Coronary artery (tissue), 2 donors: Measurements from ENCODE around the gene AP1G2.

Source experiments
- DNase-seq: peaks from one replicate; pipeline ENCODE4 v3.0.0-alpha.2; 2017; ENCODE audit warnings: low spot score
- H3K27ac ChIP-seq, 2 donors: fragments of 200-600 bp; sonication (generic); one replicate each; pipeline ENCODE4 v1.5.1; 2016 to 2019
- H3K4me3 ChIP-seq: fragments of 200-600 bp; sonication (generic); 2 replicates; pipeline ENCODE4 v1.5.1; 2016; ENCODE audit warnings: mild to moderate bottlenecking, moderate library complexity
- CTCF ChIP-seq: fragments of 200-600 bp; sonication (generic); IDR thresholded peaks from one replicate; pipeline ENCODE4 v1.5.1; 2019; ENCODE audit warnings: antibody characterized with exemption

AP1G2 gene

GRCh38 chr14:23567186-23568020 is at the start of gene AP1G2:
Gene AP1G2, minus strand, starts transcription at chr14:23567791. Its CDS starts 477 bp downstream, at chr14:23567314.
- peak within 1 kb of the TSS; percentile 78 for H3K4me3 ChIP-seq
- no peak for DNase-seq
- H3K27ac ChIP-seq = peak within 1 kb of the TSS; percentile 38 to 39
- TF ChIP-seq CTCF = no peak

GRCh38 chr14:23615856-23616255 is 48.3 kb upstream of the AP1G2 start:
- Histone ChIP-seq H3K27ac (no peak overlapping the region), H3K4me3 (no peak overlapping the region)
- DNase-seq = no peak
- no peak for TF ChIP-seq CTCF

GRCh38 chr14:23614395-23614828 is 46.8 kb upstream of the AP1G2 start:
- Histone ChIP-seq H3K27ac (no peak overlapping the region), H3K4me3 (no peak overlapping the region)
- no peak for TF ChIP-seq CTCF
- no peak for DNase-seq

GRCh38 chr14:23613242-23614070 is 45.9 kb upstream of the AP1G2 start:
- Histone ChIP-seq H3K27ac (no peak overlapping the region), H3K4me3 (no peak overlapping the region)
- no peak for TF ChIP-seq CTCF
- DNase-seq = no peak

GRCh38 chr14:23612802-23613201 is 45.2 kb upstream of the AP1G2 start:
- no peak overlapping the region for H3K27ac ChIP-seq
- DNase-seq = no peak
- no peak for TF ChIP-seq CTCF
- no peak overlapping the region for H3K4me3 ChIP-seq

GRCh38 chr14:23612354-23612732 is 44.8 kb upstream of the AP1G2 start:
- DNase-seq = no peak
- Histone ChIP-seq H3K4me3 (no peak overlapping the region), H3K27ac (no peak overlapping the region)
- no peak for TF ChIP-seq CTCF
